ENCODE measurements around the gene OTOP1.
"Not testable (repeated sequence)": the region's sequence is repeated elsewhere in the genome, so short reads cannot be mapped to it uniquely, and the experiment has no call there.

Gene OTOP1

DNA sequence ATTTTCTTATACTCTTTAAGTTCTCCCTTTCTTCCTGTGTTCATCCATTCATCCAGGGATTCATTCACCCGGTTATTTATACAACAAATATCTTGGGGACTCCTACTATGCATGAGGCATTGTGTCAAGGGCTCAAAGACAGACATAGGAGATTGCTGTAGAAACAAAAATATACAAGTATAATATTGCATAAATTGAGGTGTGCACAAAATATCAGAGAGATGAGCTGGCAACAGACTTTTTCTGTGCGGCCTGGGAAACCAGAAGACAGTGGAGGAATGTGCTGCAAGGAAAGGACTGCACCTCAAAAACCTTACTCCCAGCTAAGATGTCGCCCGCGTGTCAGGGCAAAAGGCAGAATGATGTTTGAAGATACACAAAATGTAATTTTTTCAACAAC is 9.6 kb downstream of the OTOP1 start:
- ATAC-seq = no peak
- TF ChIP-seq ARNTL (CRISPR knock-in tag; IDR thresholded peaks at IDR 0.05; ENCODE audit: borderline replicate concordance, low read depth) (no peak), OSR1 (CRISPR knock-in tag; IDR thresholded peaks at IDR 0.05) (no peak), ESRRG (CRISPR knock-in tag; IDR thresholded peaks at IDR 0.05) (no peak), CSDC2 (CRISPR knock-in tag; IDR thresholded peaks at IDR 0.05) (no peak), ZFP30 (CRISPR knock-in tag; IDR thresholded peaks at IDR 0.05) (no peak), PPARA (CRISPR knock-in tag; IDR thresholded peaks at IDR 0.05; ENCODE audit: borderline replicate concordance) (no peak), GLIS3 (CRISPR knock-in tag; IDR thresholded peaks at IDR 0.05) (no peak), ZC3H10 (CRISPR knock-in tag; IDR thresholded peaks at IDR 0.05) (no peak), SNAI2 (CRISPR knock-in tag; IDR thresholded peaks at IDR 0.05) (no peak), ISL1 (CRISPR knock-in tag; IDR thresholded peaks at IDR 0.05) (no peak), TCF4 (CRISPR knock-in tag; IDR thresholded peaks at IDR 0.05; ENCODE audit: borderline replicate concordance) (no peak), BACH2 (CRISPR knock-in tag; IDR thresholded peaks at IDR 0.05; ENCODE audit: borderline replicate concordance) (no peak)
- TF ChIP-seq, protein P1, sequence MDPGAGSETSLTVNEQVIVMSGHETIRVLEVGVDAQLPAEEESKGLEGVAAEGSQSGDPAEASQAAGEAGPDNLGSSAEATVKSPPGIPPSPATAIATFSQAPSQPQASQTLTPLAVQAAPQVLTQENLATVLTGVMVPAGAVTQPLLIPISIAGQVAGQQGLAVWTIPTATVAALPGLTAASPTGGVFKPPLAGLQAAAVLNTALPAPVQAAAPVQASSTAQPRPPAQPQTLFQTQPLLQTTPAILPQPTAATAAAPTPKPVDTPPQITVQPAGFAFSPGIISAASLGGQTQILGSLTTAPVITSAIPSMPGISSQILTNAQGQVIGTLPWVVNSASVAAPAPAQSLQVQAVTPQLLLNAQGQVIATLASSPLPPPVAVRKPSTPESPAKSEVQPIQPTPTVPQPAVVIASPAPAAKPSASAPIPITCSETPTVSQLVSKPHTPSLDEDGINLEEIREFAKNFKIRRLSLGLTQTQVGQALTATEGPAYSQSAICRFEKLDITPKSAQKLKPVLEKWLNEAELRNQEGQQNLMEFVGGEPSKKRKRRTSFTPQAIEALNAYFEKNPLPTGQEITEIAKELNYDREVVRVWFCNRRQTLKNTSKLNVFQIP (CRISPR knock-in tag; IDR thresholded peaks at IDR 0.05; ENCODE audit: borderline replicate concordance, low read depth) = no peak

DNA sequence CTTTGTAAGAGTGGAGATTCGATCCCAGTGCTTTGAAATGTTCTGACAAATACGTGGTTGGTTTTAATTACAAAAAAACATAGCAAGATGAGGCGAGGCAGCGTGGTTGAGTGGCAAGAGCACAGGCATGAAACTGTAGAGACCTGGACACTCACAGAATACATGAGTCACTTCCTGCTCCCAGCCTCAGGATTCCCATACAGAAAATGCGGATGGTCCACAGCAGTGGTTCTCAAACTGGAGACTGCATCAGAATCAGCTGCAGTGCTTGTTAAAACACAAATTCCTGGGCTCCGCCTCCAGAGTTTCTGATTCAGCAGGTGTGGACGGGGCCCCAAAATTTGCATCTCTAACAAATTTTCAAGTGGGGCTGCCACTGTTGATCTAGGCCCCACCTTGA is 10.1 kb downstream of the OTOP1 start:
- ATAC-seq = no peak
- TF ChIP-seq, protein P2, sequence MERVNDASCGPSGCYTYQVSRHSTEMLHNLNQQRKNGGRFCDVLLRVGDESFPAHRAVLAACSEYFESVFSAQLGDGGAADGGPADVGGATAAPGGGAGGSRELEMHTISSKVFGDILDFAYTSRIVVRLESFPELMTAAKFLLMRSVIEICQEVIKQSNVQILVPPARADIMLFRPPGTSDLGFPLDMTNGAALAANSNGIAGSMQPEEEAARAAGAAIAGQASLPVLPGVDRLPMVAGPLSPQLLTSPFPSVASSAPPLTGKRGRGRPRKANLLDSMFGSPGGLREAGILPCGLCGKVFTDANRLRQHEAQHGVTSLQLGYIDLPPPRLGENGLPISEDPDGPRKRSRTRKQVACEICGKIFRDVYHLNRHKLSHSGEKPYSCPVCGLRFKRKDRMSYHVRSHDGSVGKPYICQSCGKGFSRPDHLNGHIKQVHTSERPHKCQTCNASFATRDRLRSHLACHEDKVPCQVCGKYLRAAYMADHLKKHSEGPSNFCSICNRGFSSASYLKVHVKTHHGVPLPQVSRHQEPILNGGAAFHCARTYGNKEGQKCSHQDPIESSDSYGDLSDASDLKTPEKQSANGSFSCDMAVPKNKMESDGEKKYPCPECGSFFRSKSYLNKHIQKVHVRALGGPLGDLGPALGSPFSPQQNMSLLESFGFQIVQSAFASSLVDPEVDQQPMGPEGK (CRISPR knock-in tag; IDR thresholded peaks at IDR 0.05; ENCODE audit: borderline replicate concordance) = no peak
- TF ChIP-seq, protein P1 (CRISPR knock-in tag; IDR thresholded peaks at IDR 0.05; ENCODE audit: borderline replicate concordance, low read depth) = no peak
- TF ChIP-seq CSDC2 (CRISPR knock-in tag; IDR thresholded peaks at IDR 0.05) (no peak), ARNTL (CRISPR knock-in tag; IDR thresholded peaks at IDR 0.05; ENCODE audit: borderline replicate concordance, low read depth) (no peak), ZNF565 (CRISPR knock-in tag; conservative IDR thresholded peaks at IDR 0.05; ENCODE audit: low read depth) (no peak), TCF4 (CRISPR knock-in tag; IDR thresholded peaks at IDR 0.05; ENCODE audit: borderline replicate concordance) (no peak), SNAI2 (CRISPR knock-in tag; IDR thresholded peaks at IDR 0.05) (no peak), ZFP3 (CRISPR knock-in tag; IDR thresholded peaks at IDR 0.05) (no peak), ESRRG (CRISPR knock-in tag; IDR thresholded peaks at IDR 0.05) (no peak), ISL1 (CRISPR knock-in tag; IDR thresholded peaks at IDR 0.05) (no peak), ZNF70 (CRISPR knock-in tag; IDR thresholded peaks at IDR 0.05) (no peak), BACH2 (CRISPR knock-in tag; IDR thresholded peaks at IDR 0.05; ENCODE audit: borderline replicate concordance) (no peak)
- TF ChIP-seq, protein P3, sequence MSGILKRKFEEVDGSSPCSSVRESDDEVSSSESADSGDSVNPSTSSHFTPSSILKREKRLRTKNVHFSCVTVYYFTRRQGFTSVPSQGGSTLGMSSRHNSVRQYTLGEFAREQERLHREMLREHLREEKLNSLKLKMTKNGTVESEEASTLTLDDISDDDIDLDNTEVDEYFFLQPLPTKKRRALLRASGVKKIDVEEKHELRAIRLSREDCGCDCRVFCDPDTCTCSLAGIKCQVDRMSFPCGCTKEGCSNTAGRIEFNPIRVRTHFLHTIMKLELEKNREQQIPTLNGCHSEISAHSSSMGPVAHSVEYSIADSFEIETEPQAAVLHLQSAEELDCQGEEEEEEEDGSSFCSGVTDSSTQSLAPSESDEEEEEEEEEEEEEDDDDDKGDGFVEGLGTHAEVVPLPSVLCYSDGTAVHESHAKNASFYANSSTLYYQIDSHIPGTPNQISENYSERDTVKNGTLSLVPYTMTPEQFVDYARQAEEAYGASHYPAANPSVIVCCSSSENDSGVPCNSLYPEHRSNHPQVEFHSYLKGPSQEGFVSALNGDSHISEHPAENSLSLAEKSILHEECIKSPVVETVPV (CRISPR knock-in tag; IDR thresholded peaks at IDR 0.05) = no peak

DNA sequence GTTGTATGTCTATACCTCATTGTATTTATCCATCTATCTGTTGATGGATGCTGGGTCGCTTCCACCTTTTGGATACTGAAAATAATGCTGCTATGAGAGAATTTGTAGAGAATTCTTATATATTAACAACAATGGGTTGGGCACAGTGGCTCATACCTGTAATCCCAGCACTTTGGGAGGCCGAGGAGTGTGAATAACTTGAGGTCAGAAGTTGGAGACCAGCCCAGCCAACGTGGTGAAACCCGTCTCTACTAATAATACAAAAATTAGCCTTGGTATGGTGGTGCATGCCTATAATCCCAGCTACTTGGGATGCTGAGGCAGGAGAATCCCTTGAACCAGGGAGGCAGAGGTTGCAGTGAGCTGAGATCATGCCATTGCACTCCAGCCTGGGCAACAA is 13.1 kb downstream of the OTOP1 start:
- not testable (repeated sequence) for ATAC-seq

DNA sequence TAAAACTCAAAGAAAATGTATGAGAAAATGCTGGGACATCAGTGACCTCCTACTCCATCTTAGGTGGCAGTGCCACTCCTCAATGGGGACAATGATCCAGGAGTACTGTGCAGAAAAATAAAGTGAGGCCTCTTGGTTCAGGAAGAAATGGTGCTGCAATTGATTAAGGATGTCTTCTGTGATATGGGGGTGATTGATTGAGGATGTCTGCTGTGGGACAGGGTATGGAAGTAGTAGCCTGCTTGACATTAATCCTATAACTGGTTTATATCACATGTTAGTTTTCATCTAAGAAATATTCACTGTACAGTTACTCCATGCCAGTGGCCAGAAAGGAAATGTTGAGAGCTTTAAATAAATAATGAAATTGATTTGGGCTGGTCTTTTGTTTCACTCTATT is 20.5 kb downstream of the OTOP1 start:
- TF ChIP-seq ARNTL (CRISPR knock-in tag; IDR thresholded peaks at IDR 0.05; ENCODE audit: borderline replicate concordance, low read depth) (no peak), PPARA (CRISPR knock-in tag; IDR thresholded peaks at IDR 0.05; ENCODE audit: borderline replicate concordance) (no peak)
- ATAC-seq = no peak

DNA sequence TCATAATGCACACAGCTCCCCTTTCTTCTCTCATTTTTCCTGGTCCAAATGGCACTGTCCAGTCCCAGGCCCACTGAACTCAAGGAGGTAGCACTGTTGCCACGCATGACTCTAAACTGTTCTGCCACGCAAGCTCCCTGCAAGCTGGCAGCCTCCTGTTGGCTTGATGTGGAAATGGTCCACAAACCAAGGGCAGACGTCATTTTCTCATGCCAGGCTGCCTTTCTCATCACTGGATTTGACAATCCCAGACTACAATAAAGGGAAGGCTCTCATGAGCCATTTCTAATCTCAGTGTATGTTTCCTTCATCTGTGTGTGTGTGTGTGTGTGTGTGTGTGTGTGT is 22.4 kb downstream of the OTOP1 start:
- TF ChIP-seq ESRRG (CRISPR knock-in tag; IDR thresholded peaks at IDR 0.05) = no peak
- no peak for ATAC-seq
